H1 (cell line): ENCODE data around the gene AIF1L. TPM values are rescaled to one million over a fixed set of nuclear protein-coding genes. Genes with fewer than 3 reads are reported as not detected.

Source experiments
- CTBP2 ChIP-seq: IDR thresholded peaks from 2 replicates; pipeline ENCODE4 v1.7.0; 2011; ENCODE audit warnings: borderline replicate concordance, mild to moderate bottlenecking, moderate library complexity, mixed read lengths, low read length; ENCODE audit not compliant: insufficient read depth, insufficient read length
- HDAC6 ChIP-seq: IDR thresholded peaks from one replicate; pipeline ENCODE4 v1.7.1; 2012; ENCODE audit warnings: low read depth, mild to moderate bottlenecking, inconsistent platforms, low read length, moderate library complexity
- SP1 ChIP-seq: IDR thresholded peaks from 2 replicates; pipeline ENCODE4 v1.6.1; 2011; ENCODE audit warnings: low read depth, low read length
- TAF1 ChIP-seq: IDR thresholded peaks from 2 replicates; pipeline ENCODE4 v1.6.1; 2011; ENCODE audit warnings: mild to moderate bottlenecking, low read depth, low read length
- polyA plus RNA-seq, 7 experiments: library from polyadenylated mRNA; depleted of rRNA in 3 of 7; stranded (reverse) in 5 of 7; unstranded in 2 of 7; fragments of >200 nt in 5 of 7; fragments of 200-250 nt in 2 of 7; gene quantifications; 1 replicate in 5 of 7; 2 replicates in 1 of 7; 4 replicates in 1 of 7; pipeline versions ENCODE4 v1.2.1 to v1.2.3, GENCODE V29; 2011 to 2013; ENCODE audit warnings: missing spikeins in 2 of 7, mixed read lengths in 2 of 7
- total RNA-seq: library from RNA; stranded (reverse); fragmentation: NEBNext Ultra II Directional; extraction: Animal tissue kit (Norgen Biotek cat#: 25700); gene quantifications from 2 replicates; pipeline ENCODE4 v1.2.1, GENCODE V29; 2021

Gene AIF1L
- total and polyA plus RNA-seq, 2 of the 8 experiments (the other 6 are each of a cell fraction or from before 2014, with no cell fraction given), result 70.7 to 149 TPM

GRCh38 chr9:131107760-131108159 is 11.4 kb downstream of the AIF1L start (continued):
- TF ChIP-seq CTBP2 (no peak), SP1 (no peak), TAF1 (no peak), HDAC6 (no peak)
